Tibial nerve (tissue), 4 donors: ENCODE measurements around the gene ROCK2.

Experiments
- CTCF ChIP-seq, 5 experiments: fragments of 200-600 bp in 3 of 5; fragments of 450-650 bp in 2 of 5; sonication (generic) in 3 of 5; IDR thresholded peaks; one replicate each; pipeline ENCODE4 v1.5.1; 2016 to 2019; ENCODE audit warnings: antibody characterized with exemption in 5 of 5, mild to moderate bottlenecking in 3 of 5, moderate library complexity in 2 of 5
- EP300 ChIP-seq, 2 donors: sonication (generic); formaldehyde crosslinking; IDR thresholded peaks; one replicate each; pipeline ENCODE4 v1.6.1; 2017; ENCODE audit warnings: antibody characterized with exemption in 2 of 2, mild to moderate bottlenecking in 1 of 2
- POLR2A ChIP-seq, 2 donors: fragments of 450-650 bp; IDR thresholded peaks; one replicate each; pipeline ENCODE4 v1.6.1; 2017; ENCODE audit warnings: antibody characterized with exemption in 2 of 2, mild to moderate bottlenecking in 2 of 2, moderate library complexity in 2 of 2

DNA sequence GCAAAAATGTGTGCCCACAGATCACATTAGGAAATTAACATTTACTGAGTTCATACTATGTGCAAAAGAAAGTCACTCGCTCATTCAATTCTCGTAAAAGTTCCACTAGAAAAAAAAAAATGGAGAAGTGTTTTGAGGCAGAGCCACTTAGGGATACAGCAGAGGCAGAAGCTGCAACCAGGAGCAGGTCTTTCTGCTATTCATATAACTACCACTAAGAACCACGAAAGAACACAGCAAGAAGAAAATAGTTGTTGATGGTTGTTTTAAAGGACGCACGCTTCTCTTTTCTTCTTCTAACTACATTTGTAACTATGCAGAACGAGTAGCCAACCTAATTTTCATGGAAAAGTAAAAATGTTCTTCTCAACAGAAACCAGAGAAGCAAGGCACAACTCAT lies 45.0 kb downstream of the ROCK2 start:
- TF ChIP-seq CTCF (IDR thresholded peaks at IDR 0.05) = no peak
- TF ChIP-seq POLR2A (IDR thresholded peaks at IDR 0.05) = no peak
- no peak for TF ChIP-seq EP300 (IDR thresholded peaks at IDR 0.05)
